Transverse colon (tissue), 4 donors: ENCODE measurements around the gene CYP19A1. TPM values are rescaled to one million over a fixed set of nuclear protein-coding genes. Genes with fewer than 3 reads are reported as not detected.

Experiments
- DNase-seq: peaks from one replicate; pipeline ENCODE4 v3.0.0-alpha.2; 2019
- H3K27ac ChIP-seq, 4 donors: fragments of 200-600 bp; sonication (generic); 2 replicates each; pipeline ENCODE4 v1.5.1; 2016 to 2018; ENCODE audit warnings: inconsistent platforms in 4 of 4
- H3K27me3 ChIP-seq: fragments of 200-600 bp; sonication (generic); 2 replicates; pipeline ENCODE4 v1.5.1; 2017; ENCODE audit warnings: inconsistent platforms
- H3K36me3 ChIP-seq, 4 donors: fragments of 200-600 bp; sonication (generic); 2 replicates each; pipeline ENCODE4 v1.5.1; 2017 to 2019; ENCODE audit warnings: inconsistent platforms in 4 of 4
- H3K4me1 ChIP-seq, 4 donors: fragments of 200-600 bp; sonication (generic); 2 replicates each; pipeline ENCODE4 v1.5.1; 2017 to 2020; ENCODE audit warnings: inconsistent platforms in 4 of 4
- H3K4me3 ChIP-seq, 4 donors: fragments of 200-600 bp; sonication (generic); 1 replicate in 1 of 4; 2 replicates in 3 of 4; pipeline versions ENCODE4 v1.5.1 to v1.6.1; 2017 to 2019; ENCODE audit warnings: inconsistent platforms in 4 of 4
- H3K9me3 ChIP-seq, 2 donors: fragments of 200-600 bp; sonication (generic); 2 replicates each; pipeline ENCODE4 v1.5.1; 2017 to 2019; ENCODE audit warnings: inconsistent platforms in 2 of 2
- EP300 ChIP-seq: sonication (generic); formaldehyde crosslinking; IDR thresholded peaks from one replicate; pipeline ENCODE4 v1.6.1; 2017; ENCODE audit warnings: antibody characterized with exemption, low read depth
- POLR2A ChIP-seq: fragments of 450-650 bp; IDR thresholded peaks from one replicate; pipeline ENCODE4 v1.6.1; 2016; ENCODE audit warnings: antibody characterized with exemption, mild to moderate bottlenecking, moderate library complexity
- POLR2AphosphoS5 ChIP-seq, 3 donors: sonication (generic); formaldehyde crosslinking; IDR thresholded peaks; one replicate each; pipeline ENCODE4 v1.6.1; 2016; ENCODE audit warnings: antibody characterized with exemption in 3 of 3
- WGBS, 2 donors: methylation state at CpG; one replicate each; pipeline ENCODE4 v1.1.5; 2018; ENCODE audit warnings: low coverage in 1 of 2; 5-methylcytosine and 5-hydroxymethylcytosine counted together
- in situ Hi-C, 4 donors: fragments of 200-750 bp; cut with MboI; loops; one replicate each; pipeline versions ENCODE4 v1.15.0 to v1.15.1; 2017; ENCODE audit warnings: low sequenced_read_pairs in 3 of 4, low pct_ligation_motif_present in 1 of 4, low pct_unique_long_range_greater_than_20kb in 1 of 4
- intact Hi-C: fragments of 100-400 bp; cut with DNase I; formaldehyde crosslinking; loops from one replicate; pipeline ENCODE4 v1.15.1; 2023; ENCODE audit warnings: low total_unique reads
- small RNA-seq, 4 donors: library from RNA; depleted of rRNA; stranded (forward); fragments of <200 nt; gene quantifications; one replicate each; pipeline ENCODE3, GENCODE V24; 2016
- total RNA-seq, 4 donors: library from RNA; depleted of rRNA; stranded (reverse); fragments of >200 nt; gene quantifications; one replicate each; pipeline ENCODE4 v1.1.0, GENCODE V29; 2016
- TF ChIP-seq, protein P1 (sequence below), 5 experiments: fragments of 200-600 bp in 3 of 5; fragments of 450-650 bp in 2 of 5; sonication (generic) in 3 of 5; IDR thresholded peaks; 1 replicate in 2 of 5; 2 replicates in 3 of 5; pipeline ENCODE4 v1.5.1; 2016 to 2017; ENCODE audit warnings: antibody characterized with exemption in 5 of 5, inconsistent platforms in 3 of 5, mild to moderate bottlenecking in 2 of 5, moderate library complexity in 1 of 5

Gene CYP19A1
- total RNA-seq, 4 donors from 2014 or later: not detected

- no peak for DNase-seq
- TF ChIP-seq POLR2A (no peak), EP300 (no peak), POLR2AphosphoS5 (IDR thresholded peaks at IDR 0.05) (no peak)
- TF ChIP-seq, protein P1, sequence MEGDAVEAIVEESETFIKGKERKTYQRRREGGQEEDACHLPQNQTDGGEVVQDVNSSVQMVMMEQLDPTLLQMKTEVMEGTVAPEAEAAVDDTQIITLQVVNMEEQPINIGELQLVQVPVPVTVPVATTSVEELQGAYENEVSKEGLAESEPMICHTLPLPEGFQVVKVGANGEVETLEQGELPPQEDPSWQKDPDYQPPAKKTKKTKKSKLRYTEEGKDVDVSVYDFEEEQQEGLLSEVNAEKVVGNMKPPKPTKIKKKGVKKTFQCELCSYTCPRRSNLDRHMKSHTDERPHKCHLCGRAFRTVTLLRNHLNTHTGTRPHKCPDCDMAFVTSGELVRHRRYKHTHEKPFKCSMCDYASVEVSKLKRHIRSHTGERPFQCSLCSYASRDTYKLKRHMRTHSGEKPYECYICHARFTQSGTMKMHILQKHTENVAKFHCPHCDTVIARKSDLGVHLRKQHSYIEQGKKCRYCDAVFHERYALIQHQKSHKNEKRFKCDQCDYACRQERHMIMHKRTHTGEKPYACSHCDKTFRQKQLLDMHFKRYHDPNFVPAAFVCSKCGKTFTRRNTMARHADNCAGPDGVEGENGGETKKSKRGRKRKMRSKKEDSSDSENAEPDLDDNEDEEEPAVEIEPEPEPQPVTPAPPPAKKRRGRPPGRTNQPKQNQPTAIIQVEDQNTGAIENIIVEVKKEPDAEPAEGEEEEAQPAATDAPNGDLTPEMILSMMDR (IDR thresholded peaks at IDR 0.05): no peak
- Histone ChIP-seq H3K4me3 (no peak overlapping the region), H3K36me3 (no peaks in the 10 kb centered on the region), H3K27me3 (no peaks in the 10 kb centered on the region), H3K9me3 (no peaks in the 10 kb centered on the region), H3K27ac (no peak overlapping the region), H3K4me1 (peaks cover 0 to 7% (median 5%) of the 10 kb centered on the region in 4 donors)
- intact Hi-C loops (loop anchor here (10.0 kb wide), 1 partner anchor 224 kb away; no protein-coding TSS in a partner anchor), in situ Hi-C loops (loop anchor here in 3 of 4 donors (5.0 to 25.0 kb wide), 3 partner anchors 222 to 227 kb away; no protein-coding TSS in a partner anchor)
- WGBS, 2 donors: 72 to 84% methylated on average over 4 to 7 of the region's 7 CpGs
Observed at GRCh38 chr15:51160484-51160883, 177.9 kb downstream of the CYP19A1 start.

Small RNAs within 50 kb of the gene (small RNA-seq; reads per million reads assigned to genes)
- gene AC020891.4: 0 reads per million in 4 donors
- 0 to 0.24 (median 0.07) reads per million in 4 donors for gene MIR4713
- 0 reads per million in 4 donors for gene MIR7973-1

Other genes starting within 250 kb of the CYP19A1 start
- 10 to 100 TPM in 1 of 4 donors, 1 to 10 TPM in 3; 6.8 to 35.5 (median 8.6) TPM for gene TNFAIP8L3, start 243.7 kb downstream of the CYP19A1 start, total RNA-seq
- 1 to 10 TPM in 2 of 4 donors, under 1 TPM in 1, not detected in 1; 0.48 to 3.7 (median 2.6) TPM for gene GLDN, start 3.1 kb upstream of the CYP19A1 start, total RNA-seq